22Rv1 (cell line): ENCODE measurements around the gene MAP3K9.

Experiments used
- CTCF ChIP-seq: fragments of 450-650 bp; IDR thresholded peaks from 2 replicates; pipeline ENCODE4 v1.5.1; 2017; ENCODE audit warnings: mild to moderate bottlenecking
- ZFX ChIP-seq: fragments of 450-650 bp; IDR thresholded peaks from 2 replicates; pipeline ENCODE4 v1.6.1; 2017; ENCODE audit warnings: antibody characterized with exemption, borderline replicate concordance

- no peak for TF ChIP-seq CTCF
- TF ChIP-seq ZFX = no peak
Measured at GRCh38 chr14:70812124-70812818, 3.0 kb upstream of the MAP3K9 start.
